ENCODE measurements around the gene DLX2. TPM values are rescaled to one million over a fixed set of nuclear protein-coding genes. Genes with fewer than 3 reads are reported as not detected.

DLX2 gene
- total and polyA plus RNA-seq, 2 of the 13 experiments (the other 11 are each of a cell fraction or from before 2014, with no cell fraction given): 0.07 to 0.15 TPM

- TF ChIP-seq HMGXB3 (CRISPR knock-in tag; IDR thresholded peaks at IDR 0.05; ENCODE audit: borderline replicate concordance) (peak; percentile 78), ZFP41 (CRISPR knock-in tag; IDR thresholded peaks at IDR 0.05; ENCODE audit: borderline replicate concordance) (peak; percentile 83; the same call in 1 of the 2 replicates), ZNF619 (CRISPR knock-in tag; IDR thresholded peaks at IDR 0.05) (no peak), ZC3H4 (CRISPR knock-in tag; IDR thresholded peaks at IDR 0.05; ENCODE audit: borderline replicate concordance) (no peak), FOXM1 (CRISPR knock-in tag; IDR thresholded peaks at IDR 0.05) (no peak), FOSL1 (CRISPR knock-in tag; IDR thresholded peaks at IDR 0.05; ENCODE audit: borderline replicate concordance) (no peak; the same call in 1 of the 2 replicates)
- TF ChIP-seq, protein P1, sequence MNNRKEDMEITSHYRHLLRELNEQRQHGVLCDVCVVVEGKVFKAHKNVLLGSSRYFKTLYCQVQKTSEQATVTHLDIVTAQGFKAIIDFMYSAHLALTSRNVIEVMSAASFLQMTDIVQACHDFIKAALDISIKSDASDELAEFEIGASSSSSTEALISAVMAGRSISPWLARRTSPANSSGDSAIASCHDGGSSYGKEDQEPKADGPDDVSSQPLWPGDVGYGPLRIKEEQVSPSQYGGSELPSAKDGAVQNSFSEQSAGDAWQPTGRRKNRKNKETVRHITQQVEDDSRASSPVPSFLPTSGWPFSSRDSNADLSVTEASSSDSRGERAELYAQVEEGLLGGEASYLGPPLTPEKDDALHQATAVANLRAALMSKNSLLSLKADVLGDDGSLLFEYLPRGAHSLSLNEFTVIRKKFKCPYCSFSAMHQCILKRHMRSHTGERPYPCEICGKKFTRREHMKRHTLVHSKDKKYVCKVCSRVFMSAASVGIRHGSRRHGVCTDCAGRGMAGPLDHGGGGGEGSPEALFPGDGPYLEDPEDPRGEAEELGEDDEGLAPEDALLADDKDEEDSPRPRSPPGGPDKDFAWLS (CRISPR knock-in tag; IDR thresholded peaks at IDR 0.05; ENCODE audit: borderline replicate concordance): no peak; the same call in 1 of the 2 replicates
- TF ChIP-seq, protein P2, sequence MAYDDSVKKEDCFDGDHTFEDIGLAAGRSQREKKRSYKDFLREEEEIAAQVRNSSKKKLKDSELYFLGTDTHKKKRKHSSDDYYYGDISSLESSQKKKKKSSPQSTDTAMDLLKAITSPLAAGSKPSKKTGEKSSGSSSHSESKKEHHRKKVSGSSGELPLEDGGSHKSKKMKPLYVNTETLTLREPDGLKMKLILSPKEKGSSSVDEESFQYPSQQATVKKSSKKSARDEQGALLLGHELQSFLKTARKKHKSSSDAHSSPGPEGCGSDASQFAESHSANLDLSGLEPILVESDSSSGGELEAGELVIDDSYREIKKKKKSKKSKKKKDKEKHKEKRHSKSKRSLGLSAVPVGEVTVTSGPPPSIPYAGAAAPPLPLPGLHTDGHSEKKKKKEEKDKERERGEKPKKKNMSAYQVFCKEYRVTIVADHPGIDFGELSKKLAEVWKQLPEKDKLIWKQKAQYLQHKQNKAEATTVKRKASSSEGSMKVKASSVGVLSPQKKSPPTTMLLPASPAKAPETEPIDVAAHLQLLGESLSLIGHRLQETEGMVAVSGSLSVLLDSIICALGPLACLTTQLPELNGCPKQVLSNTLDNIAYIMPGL (CRISPR knock-in tag; IDR thresholded peaks at IDR 0.05; ENCODE audit: borderline replicate concordance in 1 of 2, low read depth in 1 of 2): peak in 1 of 2 experiments; percentile 19; a peak in 2 of 4 replicates
- TF ChIP-seq, protein P3, sequence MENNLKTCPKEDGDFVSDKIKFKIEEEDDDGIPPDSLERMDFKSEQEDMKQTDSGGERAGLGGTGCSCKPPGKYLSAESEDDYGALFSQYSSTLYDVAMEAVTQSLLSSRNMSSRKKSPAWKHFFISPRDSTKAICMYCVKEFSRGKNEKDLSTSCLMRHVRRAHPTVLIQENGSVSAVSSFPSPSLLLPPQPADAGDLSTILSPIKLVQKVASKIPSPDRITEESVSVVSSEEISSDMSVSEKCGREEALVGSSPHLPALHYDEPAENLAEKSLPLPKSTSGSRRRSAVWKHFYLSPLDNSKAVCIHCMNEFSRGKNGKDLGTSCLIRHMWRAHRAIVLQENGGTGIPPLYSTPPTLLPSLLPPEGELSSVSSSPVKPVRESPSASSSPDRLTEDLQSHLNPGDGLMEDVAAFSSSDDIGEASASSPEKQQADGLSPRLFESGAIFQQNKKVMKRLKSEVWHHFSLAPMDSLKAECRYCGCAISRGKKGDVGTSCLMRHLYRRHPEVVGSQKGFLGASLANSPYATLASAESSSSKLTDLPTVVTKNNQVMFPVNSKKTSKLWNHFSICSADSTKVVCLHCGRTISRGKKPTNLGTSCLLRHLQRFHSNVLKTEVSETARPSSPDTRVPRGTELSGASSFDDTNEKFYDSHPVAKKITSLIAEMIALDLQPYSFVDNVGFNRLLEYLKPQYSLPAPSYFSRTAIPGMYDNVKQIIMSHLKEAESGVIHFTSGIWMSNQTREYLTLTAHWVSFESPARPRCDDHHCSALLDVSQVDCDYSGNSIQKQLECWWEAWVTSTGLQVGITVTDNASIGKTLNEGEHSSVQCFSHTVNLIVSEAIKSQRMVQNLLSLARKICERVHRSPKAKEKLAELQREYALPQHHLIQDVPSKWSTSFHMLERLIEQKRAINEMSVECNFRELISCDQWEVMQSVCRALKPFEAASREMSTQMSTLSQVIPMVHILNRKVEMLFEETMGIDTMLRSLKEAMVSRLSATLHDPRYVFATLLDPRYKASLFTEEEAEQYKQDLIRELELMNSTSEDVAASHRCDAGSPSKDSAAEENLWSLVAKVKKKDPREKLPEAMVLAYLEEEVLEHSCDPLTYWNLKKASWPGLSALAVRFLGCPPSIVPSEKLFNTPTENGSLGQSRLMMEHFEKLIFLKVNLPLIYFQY (CRISPR knock-in tag; IDR thresholded peaks at IDR 0.05; ENCODE audit: borderline replicate concordance): peak; percentile 59; the same call in 1 of the 2 replicates
- TF ChIP-seq, protein P4, sequence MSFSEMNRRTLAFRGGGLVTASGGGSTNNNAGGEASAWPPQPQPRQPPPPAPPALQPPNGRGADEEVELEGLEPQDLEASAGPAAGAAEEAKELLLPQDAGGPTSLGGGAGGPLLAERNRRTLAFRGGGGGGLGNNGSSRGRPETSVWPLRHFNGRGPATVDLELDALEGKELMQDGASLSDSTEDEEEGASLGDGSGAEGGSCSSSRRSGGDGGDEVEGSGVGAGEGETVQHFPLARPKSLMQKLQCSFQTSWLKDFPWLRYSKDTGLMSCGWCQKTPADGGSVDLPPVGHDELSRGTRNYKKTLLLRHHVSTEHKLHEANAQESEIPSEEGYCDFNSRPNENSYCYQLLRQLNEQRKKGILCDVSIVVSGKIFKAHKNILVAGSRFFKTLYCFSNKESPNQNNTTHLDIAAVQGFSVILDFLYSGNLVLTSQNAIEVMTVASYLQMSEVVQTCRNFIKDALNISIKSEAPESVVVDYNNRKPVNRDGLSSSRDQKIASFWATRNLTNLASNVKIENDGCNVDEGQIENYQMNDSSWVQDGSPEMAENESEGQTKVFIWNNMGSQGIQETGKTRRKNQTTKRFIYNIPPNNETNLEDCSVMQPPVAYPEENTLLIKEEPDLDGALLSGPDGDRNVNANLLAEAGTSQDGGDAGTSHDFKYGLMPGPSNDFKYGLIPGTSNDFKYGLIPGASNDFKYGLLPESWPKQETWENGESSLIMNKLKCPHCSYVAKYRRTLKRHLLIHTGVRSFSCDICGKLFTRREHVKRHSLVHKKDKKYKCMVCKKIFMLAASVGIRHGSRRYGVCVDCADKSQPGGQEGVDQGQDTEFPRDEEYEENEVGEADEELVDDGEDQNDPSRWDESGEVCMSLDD (CRISPR knock-in tag; IDR thresholded peaks at IDR 0.05; ENCODE audit: borderline replicate concordance): peak; percentile 91; the same call in 1 of the 2 replicates
These were observed at the start of gene DLX2 (continued) for GRCh38 chr2:172102391-172103359.
